ENCODE data around the gene GYS1. TPM values are rescaled to one million over a fixed set of nuclear protein-coding genes. Genes with fewer than 3 reads are reported as not detected.

GYS1 gene
- total RNA-seq, 1 donor from 2014 or later: 40.0 TPM

DNA sequence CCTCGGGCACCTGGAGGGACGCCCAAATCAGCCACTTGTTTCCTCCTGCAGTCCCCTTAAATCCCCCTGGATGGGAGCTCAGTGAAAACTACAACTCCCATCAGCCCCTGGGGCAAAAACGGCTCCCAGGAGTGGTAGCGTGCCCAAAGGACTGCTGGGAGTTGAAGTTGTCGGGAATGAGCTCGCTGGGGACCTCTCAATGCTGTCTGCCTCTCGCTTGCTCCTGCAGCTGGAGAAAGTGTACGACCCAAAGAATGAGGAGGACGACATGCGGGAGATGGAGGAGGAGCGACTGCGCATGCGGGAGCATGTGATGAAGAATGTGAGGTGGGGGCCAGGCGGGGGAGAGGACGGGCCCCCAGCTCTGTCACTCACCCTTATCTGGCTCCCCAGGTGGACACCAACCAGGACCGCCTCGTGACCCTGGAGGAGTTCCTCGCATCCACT, 74.3 kb downstream of the GYS1 start:
- DNase-seq (ENCODE audit: extremely low read depth, low read depth, low spot score): no peak

Other genes with a start within 250 kb of the GYS1 start
- not detected in 2 replicates for gene IZUMO1, start 246.4 kb downstream of the GYS1 start, total RNA-seq
- gene FUT1, start 240.7 kb downstream of the GYS1 start, total RNA-seq: 6.1 and 6.4 TPM in 2 replicates
- not detected in 2 replicates for gene FGF21, start 237.8 kb downstream of the GYS1 start, total RNA-seq
- gene BCAT2, start 182.3 kb downstream of the GYS1 start, total RNA-seq: 53.3 and 71.8 TPM in 2 replicates
- 38.8 and 39.6 TPM in 2 replicates for gene HSD17B14, start 156.8 kb downstream of the GYS1 start, total RNA-seq
- gene PLEKHA4, start 124.7 kb downstream of the GYS1 start, total RNA-seq: 2.4 and 4.0 TPM in 2 replicates
- 74.2 and 82.8 TPM in 2 replicates for gene PPP1R15A, start 120.9 kb downstream of the GYS1 start, total RNA-seq
- 0.19 TPM in 1 of 2 replicates, not detected in the other for gene TULP2, start 94.6 kb downstream of the GYS1 start, total RNA-seq
- gene NUCB1, start 93.0 kb downstream of the GYS1 start, total RNA-seq: 446 and 494 TPM in 2 replicates
- not detected in 2 replicates for gene DHDH, start 59.6 kb downstream of the GYS1 start, total RNA-seq
- 208 and 237 TPM in 2 replicates for gene BAX, start 38.4 kb downstream of the GYS1 start, total RNA-seq
- gene FTL, start 28.0 kb downstream of the GYS1 start, total RNA-seq: 2,985 and 5,472 TPM in 2 replicates
- gene RUVBL2, start 578 bp upstream of the GYS1 start, total RNA-seq: 132 and 133 TPM in 2 replicates
- 0.76 TPM in 1 of 2 replicates, not detected in the other for gene LHB, start 23.8 kb upstream of the GYS1 start, total RNA-seq
- gene CGB3, start 31.0 kb upstream of the GYS1 start, total RNA-seq: not detected in 2 replicates
- not detected in 2 replicates for gene CGB2, start 38.6 kb upstream of the GYS1 start, total RNA-seq
- gene CGB1, start 43.6 kb upstream of the GYS1 start, total RNA-seq: not detected in 2 replicates
- gene CGB5, start 50.5 kb upstream of the GYS1 start, total RNA-seq: not detected in 2 replicates
- not detected in 2 replicates for gene CGB8, start 55.8 kb upstream of the GYS1 start, total RNA-seq
- gene CGB7, start 64.4 kb upstream of the GYS1 start, total RNA-seq: not detected in 2 replicates
- gene NTF4, start 71.5 kb upstream of the GYS1 start, total RNA-seq: not detected in 2 replicates
- 0.06 TPM in 1 of 2 replicates, not detected in the other for gene KCNA7, start 79.4 kb upstream of the GYS1 start, total RNA-seq
- 156 and 289 TPM in 2 replicates for gene SNRNP70, start 92.1 kb upstream of the GYS1 start, total RNA-seq
- 5.4 and 7.7 TPM in 2 replicates for gene LIN7B, start 121.1 kb upstream of the GYS1 start, total RNA-seq
- gene C19orf73, start 125.8 kb upstream of the GYS1 start, total RNA-seq: 1.9 and 3.3 TPM in 2 replicates
- 3.8 and 4.6 TPM in 2 replicates for gene PPFIA3, start 126.2 kb upstream of the GYS1 start, total RNA-seq
- not detected in 2 replicates for gene HRC, start 162.1 kb upstream of the GYS1 start, total RNA-seq
- gene TRPM4, start 164.5 kb upstream of the GYS1 start, total RNA-seq: 35.5 and 39.5 TPM in 2 replicates

Data from glomerular endothelial cell (primary cell).